Measurements from ENCODE around the gene BIN1.

BIN1 gene, protein sequence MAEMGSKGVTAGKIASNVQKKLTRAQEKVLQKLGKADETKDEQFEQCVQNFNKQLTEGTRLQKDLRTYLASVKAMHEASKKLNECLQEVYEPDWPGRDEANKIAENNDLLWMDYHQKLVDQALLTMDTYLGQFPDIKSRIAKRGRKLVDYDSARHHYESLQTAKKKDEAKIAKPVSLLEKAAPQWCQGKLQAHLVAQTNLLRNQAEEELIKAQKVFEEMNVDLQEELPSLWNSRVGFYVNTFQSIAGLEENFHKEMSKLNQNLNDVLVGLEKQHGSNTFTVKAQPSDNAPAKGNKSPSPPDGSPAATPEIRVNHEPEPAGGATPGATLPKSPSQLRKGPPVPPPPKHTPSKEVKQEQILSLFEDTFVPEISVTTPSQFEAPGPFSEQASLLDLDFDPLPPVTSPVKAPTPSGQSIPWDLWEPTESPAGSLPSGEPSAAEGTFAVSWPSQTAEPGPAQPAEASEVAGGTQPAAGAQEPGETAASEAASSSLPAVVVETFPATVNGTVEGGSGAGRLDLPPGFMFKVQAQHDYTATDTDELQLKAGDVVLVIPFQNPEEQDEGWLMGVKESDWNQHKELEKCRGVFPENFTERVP

DNA sequence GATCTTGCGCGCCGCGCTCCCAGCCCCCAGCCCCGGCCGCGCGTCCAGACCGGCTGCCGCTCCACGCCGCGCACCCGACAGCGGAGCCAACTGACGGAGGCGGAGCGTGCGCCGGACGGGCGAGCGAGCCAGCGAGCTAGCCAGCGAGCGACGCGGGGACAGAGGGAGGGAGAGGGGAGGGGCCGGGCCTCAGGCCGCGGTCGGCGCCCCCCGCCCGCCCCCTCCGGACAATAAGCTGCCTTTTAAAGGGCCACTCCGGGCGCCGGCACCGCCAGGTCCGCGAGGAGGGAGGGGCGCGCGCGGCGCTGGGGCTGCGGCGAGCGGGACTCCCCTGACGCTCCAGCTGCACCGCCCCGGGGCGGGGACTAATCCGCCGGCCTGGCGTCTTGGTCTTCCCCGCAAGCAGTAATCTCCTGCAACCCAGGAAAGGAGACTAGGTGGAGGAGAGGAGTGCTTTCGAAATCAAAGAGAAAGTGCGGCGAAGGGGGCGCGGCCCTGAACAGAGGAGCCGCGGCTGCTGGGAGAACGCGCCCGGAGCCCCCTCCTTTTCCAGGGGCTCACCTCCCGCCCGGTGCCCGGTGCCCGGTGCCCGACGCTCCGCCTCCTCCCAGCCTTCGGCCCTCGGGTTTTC lies at the start of gene BIN1:
Gene BIN1, minus strand, starts transcription at position 164 of the 631 bp plus-strand sequence. CDS start 211 bp downstream, outside the sequence.
- peak; percentile 96 for DNase-seq (ENCODE audit: low spot score)

DNA sequence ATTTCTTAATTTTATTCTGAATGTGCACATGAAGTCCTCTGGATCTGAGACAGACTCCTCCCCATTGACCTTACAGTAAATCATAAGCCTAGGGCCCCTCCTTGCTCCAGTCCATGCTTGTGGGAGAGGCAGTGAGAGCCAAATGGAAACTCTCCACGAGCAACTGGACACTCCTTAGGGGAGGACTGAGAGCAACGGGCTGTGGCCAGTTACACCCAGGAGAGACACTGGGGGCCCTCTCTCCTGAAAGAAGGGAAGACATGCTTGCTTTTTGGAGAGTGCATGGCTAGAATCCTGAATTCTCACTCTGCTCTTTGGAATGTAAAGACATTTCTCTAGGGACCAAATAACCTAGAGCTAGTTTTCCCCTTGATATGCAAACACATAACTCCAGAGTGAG lies 49.0 kb upstream of the BIN1 start:
- no peak for DNase-seq (ENCODE audit: low spot score)

DNA sequence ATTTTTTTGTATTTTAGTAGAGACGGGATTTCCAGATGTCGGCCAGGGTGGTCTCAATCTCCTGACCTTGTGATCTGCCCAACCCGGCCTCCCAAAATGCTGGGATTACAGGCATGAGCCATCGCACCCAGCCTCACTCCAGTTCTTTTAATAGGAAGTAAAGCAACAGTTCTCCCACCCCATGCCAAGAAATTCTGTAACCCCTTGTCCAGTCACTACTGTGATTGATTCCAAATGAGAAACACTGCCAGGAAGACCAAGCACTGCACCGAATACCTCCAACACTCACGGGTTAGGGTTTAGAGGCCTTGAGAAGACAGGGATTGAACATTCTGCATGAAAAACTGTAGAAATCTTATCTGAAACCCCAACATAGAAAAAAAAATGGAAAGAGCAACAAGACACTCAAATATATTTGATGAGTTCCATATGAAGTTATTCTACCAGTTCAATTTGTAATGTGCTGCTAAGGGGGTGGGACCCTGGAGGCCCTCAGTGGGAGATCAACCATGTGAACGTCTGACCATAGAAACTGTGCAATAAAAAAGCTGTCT lies 48.2 kb upstream of the BIN1 start:
- DNase-seq (ENCODE audit: low spot score), result no peak

DNA sequence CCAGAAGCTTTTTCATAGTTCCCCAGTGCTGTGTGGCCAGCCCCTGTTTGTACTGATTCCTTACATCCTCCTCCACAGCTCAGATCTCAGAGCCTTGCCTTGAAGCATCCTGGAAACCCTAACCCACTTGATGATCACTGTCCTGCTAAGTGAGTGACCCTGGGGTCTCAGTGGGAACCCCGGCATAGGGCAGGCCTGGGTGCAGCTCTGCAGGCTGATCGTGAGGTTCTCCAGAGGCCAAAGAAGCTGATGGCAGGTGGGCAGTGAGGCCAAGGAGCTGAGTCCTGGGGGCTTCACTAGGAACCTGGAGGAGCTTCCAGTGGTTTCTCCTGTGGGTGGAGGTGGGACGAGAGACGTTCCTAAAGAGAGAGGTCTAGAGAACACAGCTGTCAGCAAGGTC lies 47.4 kb upstream of the BIN1 start:
- no peak for DNase-seq (ENCODE audit: low spot score)

DNA sequence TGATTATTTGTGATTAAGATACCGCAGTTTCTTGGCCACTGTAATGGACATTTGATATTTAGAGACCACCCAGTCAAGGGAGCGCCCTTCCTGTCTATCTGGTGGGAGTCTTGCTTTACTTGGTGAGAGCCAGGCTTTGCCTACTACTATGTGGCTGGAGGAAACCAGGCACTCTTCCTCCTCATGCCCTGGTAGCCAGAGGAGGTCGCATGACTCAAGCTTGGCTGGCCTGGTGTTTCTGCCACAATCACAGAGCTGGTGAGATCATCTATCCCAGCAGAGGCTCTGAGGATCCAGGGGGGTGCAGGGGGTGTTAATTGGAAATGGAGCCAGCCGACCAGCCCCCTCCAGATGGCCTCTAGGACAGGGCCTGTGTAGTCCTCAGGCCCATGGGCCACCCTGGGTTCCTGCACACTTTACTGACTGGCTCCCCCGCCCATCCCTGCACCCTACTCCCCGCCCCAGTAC lies 46.8 kb upstream of the BIN1 start:
- DNase-seq (ENCODE audit: low spot score), result no peak

DNA sequence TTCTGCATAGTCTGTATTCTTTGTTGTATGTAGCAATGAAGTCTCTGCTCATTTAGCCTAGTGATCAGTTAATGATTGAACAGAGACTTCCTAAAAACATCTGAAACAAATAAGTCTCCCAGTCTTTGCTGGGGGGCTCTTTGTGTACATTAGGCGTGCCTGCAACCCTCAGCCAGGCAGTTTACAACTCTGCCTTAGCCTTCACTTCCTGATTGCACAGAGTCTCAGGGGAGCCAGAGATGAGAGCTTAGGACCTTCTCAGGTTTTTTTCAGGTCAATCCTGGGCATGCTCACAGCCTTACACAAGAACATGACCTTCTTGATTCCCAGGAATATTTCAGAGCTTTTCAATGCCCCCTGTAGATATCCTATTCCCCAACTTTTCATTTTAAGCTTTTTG lies 44.0 kb upstream of the BIN1 start:
- no peak for DNase-seq (ENCODE audit: low spot score)

DNA sequence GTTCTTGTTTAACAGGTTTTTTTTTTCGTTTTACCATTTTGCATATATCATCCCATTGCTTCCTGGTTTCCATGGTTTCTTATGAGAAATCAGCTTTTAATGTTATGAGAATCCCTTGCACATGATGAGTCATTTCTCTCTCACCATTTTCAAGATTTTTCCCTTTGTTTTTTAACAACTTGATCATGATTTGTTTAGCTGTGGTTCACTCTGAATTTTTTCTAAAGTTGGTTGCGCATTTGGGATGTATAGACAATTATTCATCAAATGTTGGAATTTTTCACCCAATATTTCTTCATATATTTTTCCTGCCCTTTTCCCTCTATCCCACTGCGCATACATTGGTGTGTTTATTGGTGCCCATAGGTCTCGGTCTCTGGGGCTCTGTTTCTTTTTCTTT lies 42.4 kb upstream of the BIN1 start:
- no peak for DNase-seq (ENCODE audit: low spot score)

DNA sequence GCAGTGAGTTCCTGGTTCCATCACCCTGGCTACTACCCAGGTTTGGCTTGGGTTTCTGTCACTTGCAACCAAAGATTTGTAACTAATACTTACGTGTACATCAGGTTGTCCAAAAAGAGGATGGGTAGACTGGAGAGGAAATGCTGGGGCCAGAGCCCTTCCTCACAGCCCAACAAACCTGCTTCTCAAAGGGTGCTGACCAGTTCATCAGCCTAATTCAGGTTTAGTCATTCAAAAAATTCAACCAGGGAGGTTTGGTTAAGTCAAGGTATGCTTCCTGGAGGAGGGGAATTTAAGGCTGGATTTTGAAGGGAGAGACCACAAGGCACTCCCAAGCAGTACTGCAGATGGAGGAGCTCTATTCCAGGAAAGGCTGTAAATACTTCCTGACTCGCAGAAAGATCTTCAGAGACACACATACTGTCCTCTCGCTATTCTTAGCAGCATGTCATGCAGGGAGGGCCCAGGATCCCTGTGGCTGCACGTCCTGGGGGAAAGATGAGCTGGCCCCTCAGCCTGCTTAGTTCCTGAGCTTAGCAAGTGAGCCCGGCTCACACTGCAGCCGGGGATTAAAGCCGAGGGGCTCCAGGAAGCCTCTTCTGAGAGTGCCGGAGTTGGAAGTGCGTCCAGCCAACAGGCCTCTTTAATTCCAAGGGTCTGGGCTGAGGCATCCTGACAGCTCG lies 40.0 kb upstream of the BIN1 start:
- no peak for DNase-seq (ENCODE audit: low spot score)

DNA sequence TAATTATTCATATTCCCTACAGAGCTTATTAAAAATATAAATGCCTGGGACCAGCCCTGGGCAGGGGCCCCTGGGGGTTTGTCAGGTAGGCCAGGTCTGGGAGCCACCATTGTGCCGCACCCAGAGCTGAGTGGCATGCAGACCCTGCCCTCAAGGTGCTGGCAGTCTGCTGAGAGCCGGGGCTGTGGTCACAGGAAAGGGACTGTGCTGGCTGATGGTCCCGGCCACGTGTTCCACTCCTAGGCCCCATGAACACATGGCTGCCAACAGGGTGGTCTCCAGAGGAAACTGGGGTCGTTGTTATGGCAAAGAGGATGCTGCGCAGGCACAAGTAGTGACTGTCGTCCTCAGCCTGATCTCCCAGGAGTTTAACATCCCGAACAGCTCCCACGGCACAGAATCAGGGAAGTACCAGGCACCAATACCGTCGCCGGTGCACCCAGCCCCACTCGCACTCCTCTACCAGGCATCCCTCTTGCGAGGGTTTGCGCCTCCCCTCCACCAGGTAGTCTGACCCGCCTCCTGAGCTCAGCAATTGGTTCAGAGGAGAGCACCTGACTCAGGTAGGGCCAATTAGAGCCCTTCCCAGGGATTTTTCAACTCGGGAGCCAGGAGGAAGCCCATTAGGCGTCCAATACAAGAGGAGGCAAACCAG lies 39.2 kb upstream of the BIN1 start:
- no peak for DNase-seq (ENCODE audit: low spot score)

DNA sequence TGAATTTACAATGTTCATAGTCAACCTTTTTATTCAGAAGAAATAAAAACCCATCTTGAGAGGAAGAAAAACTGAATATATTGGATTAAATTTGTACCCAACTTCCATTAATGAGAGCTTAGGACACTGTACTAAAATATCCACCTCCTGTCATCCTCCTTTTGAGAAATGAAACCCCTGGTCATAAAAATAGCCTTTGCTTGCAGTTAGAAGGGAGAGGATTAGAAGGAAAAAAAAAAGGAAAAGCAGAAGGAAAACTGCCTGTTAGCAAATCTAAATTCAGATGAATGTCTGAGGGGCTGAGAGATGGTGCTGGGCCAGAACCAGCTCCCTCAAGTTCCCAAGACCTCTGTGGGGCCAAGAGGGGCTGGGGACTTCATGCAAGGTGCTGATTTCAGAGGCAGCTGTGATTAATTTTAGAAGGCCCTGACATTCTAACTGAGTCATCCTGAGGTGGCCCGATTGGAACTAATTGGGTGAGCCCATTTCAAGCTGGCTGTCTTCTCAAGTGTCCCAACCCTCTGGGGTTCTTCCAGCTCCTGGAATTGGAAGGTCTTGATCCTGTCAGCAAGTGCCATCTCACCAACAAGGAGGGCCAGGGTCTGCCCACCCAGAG lies 38.4 kb upstream of the BIN1 start:
- DNase-seq (ENCODE audit: low spot score), result no peak

DNA sequence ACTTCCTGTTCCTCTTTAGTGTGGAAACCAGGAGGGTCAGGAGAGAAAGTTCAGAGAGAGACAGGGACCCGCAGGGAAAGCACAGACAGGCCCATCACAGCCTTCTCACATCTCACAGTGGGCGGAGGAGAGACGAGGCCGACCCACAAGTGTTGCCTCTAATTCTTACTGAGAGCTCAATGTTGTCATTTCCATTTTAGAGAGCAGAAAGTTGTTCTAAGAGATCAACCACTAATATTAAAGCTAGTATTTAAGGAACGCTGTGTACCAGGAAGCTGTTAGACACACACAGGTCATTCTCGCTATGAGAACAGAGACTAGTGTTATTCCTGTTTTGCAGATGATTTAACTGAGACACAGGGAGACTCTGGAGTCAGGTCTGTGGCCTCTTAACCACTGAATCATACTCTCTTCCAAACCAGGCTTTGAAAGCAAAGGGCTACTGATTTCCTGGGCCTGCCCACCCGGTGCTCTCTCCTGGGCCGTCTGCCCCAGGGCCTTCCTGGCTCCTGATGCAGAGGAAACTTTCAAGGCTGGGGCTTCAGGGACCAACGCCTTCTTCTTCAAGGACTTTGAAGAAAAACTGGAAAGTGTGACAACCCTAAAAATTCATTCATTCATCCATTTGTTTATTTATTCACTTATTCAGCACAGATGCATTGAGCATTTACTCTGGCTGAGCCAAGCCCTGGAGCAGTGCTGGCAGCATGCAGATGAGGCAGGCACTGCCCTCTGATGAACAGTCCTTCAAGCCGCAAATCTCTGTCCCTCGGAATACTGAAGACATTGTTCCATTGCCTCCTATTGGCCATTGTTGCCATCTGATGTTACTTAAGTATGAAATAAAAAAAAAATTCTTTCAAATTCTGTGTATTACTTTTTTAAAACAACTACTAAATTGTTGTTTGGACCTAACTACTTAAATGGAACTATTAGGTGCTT lies 37.2 kb upstream of the BIN1 start:
- no peak for DNase-seq (ENCODE audit: low spot score)

DNA sequence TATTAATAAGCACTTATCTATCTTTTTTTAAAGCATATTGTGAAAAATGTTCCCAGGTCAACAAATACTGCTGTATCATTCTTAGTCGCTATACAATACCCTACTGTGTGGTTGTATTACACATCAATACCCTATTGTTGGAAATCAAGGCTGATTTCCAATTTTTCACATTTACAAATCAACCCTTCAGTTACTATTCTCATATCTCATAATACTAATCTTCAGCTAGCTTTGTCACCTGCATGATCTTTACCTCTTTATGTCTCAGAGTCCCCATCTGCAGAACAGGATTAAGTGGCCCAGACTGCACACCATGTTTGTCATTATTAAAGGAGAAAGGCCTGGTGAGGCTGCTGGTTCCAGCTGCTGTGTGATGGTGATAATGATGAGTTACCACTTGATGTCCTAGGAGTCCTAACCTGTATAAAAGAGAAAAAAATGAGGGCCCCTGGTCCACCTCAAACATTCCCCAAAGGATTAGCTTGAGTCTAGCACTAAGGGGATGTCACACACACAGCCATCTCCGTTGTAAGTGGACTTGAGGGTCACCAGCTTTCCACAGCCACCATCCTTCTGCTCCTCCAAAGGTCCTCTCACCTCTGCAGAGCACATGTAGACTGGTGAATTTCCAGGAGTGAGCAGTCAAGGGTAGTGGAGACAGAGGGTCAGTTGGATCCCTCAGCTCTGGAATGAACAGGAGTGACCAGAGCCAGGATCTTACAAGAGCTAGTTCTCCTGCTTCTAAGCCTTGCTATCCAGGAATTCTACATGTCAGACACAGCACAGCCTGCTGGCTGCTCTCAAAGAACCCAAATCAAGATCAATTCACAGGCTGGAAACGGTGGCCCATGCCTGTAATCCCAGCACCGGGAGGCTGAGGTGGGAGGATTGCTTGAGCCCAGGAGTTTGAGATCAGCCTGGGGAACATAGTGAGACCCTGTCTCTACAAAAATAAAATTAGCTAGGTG lies 36.0 kb upstream of the BIN1 start:
- no peak for DNase-seq (ENCODE audit: low spot score)

DNA sequence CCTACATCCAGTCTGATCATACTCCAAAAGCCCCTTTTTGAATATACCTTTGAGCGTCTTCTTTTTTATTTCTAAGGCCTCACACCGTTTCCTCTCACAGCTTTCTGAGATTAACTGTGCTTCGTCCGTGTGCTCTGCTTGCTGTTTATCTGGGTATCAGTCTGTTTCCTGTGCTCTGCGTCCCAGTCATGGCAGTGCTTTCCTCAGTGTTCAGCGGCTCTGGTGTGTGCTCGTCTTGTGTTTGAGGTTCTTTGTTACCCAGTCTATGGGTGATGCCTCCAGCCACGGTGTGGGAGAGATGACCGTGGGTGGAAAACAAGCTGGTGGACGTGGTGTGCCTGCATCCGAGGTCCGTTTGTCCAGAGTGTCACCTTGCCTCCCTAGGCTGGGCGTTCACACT lies 33.6 kb upstream of the BIN1 start:
- no peak for DNase-seq (ENCODE audit: low spot score)

DNA sequence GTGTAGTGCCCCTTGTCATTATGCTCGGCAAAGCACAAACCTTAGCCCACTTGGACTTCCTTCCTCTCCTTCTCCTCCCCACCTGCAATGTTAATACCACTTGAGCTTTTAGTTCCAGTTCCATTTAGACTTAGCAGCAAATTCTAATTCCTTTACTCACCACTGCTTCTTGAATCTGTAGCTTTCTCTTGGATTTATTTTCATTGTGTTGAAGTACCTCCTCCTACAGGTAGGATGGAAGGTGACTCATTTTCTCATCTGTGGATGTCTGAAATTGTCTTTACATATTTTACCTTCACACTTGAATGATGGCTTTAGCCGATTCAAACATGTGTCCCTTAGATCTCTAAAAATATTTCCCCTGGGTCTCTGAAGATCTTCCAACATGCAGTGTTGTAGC lies 32.8 kb upstream of the BIN1 start:
- DNase-seq (ENCODE audit: low spot score), result no peak

DNA sequence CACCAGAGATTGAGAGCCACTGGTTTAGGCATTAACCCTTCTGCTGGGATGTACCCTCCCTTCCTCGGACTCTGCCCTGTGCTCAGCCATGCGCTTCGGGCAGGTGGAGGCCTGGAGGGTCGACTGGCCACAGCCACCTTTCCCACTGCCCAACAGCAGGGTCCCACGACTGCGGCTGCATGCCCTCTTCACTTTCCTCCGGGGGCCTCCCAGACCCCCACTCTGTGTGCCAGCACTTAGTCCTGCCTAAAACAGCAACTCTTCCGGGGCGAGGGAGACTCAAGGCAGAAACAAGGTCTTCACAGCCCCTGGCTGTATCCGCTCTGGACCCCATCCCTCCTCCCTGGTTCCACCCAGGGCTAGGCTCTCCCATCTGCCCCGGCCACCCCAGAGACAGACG lies 31.3 kb upstream of the BIN1 start:
- no peak for DNase-seq (ENCODE audit: low spot score)

DNA sequence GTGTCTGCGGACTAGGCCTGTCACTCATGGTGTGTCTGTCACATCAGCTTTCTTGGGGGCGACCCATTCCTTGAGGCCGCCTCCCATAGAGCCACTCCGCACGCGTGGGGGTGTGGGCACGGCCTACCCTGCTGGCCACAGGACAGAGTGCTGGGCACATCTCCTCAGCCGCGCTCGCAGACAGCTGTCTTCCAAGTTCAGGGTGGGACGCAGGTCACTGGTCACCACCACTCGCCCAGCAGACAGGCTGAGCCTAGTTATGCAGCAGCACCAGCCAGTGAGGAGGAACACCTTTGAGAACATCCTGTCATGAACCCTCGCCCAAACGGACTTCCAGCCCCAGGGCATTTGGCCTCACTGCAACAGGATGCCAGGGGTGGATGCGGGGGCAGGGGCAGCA lies 30.8 kb upstream of the BIN1 start:
- no peak for DNase-seq (ENCODE audit: low spot score)

DNA sequence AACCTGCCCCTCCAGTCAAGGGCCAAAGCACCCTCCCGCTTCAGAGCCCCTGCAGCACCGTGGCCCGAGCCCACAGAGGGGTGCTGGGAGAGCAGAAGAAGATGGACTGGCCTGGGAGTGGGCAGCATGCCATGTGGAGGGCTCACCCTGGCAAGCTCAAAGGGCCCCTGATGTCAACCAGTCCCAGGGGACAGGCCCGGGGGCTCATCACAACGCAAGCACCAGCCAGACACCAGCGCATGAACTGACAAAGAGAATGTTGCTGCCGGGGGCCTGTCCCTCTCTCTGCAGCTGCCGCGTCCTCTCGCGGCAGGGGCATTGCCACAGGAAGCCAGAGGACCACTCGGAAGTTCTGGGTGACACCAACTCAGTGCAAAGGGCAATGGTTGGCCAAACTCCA lies 30.3 kb upstream of the BIN1 start:
- no peak for DNase-seq (ENCODE audit: low spot score)

DNA sequence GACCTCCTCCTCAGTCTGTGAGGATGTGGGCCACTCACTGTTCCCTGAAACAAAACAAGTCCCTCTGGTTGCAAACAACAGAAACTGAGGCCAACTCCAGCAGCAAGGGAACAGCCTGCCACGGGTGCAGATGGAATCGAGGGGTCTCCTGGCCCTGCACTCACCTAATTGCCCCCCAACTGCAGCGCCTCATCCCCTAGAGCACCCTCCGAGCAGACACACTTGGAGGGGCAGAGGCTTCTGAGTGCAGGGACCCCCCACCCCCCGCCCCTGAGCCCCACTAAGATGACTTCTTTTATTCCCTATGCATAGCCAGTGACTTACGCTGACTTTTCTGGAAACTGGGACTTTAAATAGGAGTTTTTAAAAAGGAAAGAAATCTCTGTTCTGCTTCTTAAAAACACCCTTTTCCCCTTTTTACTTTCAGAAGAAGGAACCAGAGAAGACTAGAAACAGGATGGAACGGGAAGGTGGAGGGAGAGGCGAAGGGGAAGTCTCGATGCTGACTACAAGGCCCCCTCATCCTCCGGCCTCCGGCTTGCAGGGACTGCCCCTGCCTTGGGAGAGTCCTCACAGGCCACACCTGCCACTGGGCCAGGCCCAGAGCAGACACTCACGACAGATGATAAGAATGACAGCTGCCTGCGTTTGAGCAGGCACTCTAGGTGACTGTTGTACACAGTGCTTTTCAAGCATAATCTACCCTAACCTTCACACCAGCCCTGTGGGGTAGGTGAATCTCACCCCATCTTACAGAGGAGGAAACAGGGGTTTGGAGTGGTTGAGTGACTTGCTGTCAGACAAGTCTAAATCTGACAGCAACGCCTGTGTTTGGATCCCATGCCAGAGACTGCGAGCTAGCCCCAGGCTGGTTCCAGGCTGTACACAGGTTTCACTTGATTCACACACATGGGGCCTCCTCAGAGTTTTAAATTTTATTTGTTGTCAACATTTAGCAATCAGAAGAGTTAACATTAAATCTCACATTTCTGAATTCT lies 28.2 kb upstream of the BIN1 start:
- DNase-seq (ENCODE audit: low spot score), result no peak

All from iPS-NIHi11 (cell line).